ENCODE data around the gene FAM219A.

DNA sequence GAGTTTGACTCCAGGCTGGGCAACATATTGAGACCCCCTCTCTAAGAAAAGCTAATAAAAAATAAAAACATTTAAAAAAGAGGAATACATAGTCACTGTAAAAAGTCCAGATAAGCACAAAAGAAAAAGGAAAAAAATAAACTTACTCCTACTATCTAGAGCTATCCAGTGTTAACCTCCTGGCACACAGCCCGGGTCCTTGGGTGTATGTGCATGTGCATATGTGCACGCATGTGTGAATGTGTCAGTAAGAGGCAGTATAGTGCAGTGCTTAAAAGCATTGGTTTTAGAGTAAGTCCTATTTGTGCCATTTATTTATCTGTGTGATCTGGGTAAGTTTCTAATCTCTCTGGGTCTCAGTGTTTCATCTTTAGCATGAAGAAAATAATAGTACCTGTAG lies 26.7 kb downstream of the FAM219A start:
- TF ChIP-seq, protein P1, sequence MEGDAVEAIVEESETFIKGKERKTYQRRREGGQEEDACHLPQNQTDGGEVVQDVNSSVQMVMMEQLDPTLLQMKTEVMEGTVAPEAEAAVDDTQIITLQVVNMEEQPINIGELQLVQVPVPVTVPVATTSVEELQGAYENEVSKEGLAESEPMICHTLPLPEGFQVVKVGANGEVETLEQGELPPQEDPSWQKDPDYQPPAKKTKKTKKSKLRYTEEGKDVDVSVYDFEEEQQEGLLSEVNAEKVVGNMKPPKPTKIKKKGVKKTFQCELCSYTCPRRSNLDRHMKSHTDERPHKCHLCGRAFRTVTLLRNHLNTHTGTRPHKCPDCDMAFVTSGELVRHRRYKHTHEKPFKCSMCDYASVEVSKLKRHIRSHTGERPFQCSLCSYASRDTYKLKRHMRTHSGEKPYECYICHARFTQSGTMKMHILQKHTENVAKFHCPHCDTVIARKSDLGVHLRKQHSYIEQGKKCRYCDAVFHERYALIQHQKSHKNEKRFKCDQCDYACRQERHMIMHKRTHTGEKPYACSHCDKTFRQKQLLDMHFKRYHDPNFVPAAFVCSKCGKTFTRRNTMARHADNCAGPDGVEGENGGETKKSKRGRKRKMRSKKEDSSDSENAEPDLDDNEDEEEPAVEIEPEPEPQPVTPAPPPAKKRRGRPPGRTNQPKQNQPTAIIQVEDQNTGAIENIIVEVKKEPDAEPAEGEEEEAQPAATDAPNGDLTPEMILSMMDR (IDR thresholded peaks at IDR 0.05; ENCODE audit: poor library complexity) = no peak
- TF ChIP-seq EZH2 (IDR thresholded peaks at IDR 0.05; ENCODE audit: borderline replicate concordance) = no peak

All from hepatocyte (in vitro differentiated cells).